ENCODE data around the gene OGFOD2.
A peak's percentile ranks its signal among the peaks of the same experiment; 100 is the strongest.

The OGFOD2 gene

DNA sequence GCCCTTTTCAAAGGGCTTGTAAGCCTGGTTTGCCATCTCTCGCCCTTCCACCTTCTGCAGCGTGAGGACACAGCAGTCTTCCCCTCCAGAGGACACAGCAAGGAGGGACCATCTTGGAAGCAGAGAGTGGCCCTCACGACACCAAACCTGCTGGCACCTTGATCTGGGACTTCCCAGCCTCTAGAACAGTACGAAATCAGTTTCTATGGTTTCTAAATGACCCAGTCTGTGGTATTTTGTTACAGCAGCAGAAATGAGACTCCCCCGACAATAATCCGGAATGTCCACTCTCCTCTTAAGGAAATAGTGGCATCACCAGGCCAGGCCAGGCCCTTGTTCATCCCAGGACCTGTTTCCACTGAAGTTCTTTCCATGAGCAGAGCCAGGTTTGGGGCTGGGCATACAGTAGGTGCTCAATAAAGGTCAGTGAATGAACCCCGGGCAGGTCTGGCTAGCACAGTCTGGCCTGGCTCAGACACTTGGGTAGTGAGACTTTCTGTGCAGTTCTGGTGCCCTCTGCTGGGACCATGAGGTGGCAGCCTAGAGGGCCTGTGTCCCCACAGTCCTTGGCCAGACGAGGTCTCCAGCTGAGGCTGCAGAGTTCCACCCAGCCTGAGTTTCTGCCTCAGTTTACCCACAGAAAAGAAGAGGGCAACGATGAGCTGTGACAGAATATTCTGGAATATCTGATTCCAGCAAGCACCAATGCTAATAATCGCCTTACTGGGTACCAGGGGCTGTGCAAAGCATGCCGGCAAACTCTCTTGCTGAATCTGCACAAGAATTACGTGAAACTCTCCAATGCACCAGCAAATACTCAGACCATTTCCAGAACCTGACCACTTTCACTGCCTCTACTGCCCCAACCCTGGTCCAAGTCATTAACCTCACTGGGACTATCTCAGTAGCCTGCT is 22.8 kb upstream of the OGFOD2 start:
- peak; percentile 63 for DNase-seq

DNA sequence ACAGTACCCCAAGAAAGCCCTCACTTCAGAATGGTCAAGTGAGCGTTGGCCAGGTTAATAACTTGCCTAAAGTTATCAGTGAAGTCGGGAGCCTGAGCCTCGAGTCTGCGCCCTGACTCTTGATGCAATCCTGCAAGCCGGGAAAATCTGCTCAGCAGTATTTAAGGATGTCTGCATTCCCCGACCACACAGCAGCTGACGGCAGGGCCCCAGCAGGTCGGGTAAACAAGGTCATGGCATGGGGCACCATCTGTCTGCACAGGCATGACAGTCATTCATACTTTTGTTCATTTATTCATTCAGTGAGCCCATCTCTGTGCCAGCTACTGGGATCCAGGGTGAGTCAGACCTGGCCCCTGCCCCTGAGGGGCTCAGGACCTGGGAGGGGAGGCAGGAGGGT is 19.9 kb upstream of the OGFOD2 start:
- no peak for DNase-seq

DNA sequence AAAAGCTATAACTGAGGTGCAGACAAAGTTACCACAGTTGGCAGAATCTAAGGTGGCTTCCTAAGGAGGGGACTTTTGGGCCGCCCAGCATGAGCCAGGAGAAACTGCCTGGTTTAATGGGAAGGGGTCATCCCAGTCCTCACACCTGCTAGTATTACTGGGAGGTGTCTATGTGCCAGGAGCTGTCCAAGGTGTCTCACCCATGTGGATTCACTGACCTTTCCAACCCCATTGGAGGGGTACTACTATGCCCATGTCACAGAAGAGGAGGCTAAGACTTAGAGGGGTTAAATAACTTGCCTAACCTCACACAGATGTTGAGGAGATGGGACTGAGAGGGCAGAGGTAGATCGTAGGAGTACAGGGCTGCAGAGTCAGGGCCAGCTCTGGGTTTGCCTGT is 19.0 kb upstream of the OGFOD2 start:
- DNase-seq: no peak

DNA sequence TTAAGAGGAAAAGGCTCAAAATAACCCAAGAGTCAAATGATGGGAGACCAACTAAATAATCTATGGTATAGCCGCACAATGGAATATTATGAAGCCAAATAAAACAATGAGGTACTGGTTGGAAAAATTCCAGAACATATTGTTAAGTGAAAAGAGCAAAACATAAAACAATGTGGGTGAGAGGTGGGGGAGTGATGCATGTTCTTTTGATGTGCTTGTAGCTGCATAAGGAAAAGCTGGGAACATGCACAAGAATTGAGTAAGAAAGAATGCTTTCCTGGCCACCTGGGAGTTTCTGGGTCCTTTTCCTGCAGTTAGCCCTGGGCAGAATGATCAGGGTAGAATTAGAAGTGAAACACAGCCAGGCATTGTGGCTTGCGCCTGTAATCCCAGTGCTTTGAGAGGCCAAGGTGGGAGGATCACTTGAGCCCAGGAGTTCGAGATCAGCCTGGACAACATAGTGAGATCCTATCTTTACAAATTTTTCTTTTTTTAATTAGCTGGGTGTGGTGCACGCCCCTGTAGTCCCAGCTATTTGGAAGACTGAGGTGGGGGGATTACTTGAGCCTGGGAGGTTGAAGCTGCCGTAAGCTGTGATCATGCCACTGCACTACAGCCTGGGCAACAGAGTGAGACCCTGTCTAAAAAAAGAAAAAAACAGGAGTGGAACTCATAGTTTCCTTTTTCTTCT is 16.7 kb upstream of the OGFOD2 start:
- no peak for DNase-seq

DNA sequence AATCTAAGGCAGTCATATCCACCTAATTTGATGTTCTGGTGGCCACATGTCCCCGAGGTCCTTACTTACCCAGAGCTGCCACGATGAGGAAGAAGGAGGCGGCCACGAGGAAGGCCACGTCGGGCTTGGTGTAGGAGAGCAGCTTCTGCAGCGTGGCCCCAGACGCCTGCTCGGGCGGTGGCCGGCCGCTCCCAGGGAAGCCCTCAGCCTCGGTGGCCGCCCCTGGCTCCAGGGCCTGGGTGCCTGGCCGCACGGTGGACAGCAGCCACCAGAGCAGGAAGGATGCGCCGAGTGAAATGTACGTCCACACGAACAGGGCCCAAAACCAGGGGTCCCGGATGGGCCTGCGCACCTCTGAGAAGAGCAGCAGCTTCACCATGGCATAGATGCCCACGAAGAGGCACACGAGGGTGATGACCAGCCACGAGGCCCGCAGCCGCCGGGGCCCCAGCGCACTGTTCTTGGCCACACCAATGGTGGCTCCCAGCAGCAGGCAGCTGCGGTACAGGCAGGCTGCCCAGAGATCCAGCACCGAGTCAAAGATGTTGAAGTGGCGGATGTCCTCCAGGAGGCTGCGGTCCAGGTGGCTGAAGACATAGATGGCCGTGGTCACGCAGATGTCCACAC is 15.4 kb upstream of the OGFOD2 start:
- DNase-seq: no peak

DNA sequence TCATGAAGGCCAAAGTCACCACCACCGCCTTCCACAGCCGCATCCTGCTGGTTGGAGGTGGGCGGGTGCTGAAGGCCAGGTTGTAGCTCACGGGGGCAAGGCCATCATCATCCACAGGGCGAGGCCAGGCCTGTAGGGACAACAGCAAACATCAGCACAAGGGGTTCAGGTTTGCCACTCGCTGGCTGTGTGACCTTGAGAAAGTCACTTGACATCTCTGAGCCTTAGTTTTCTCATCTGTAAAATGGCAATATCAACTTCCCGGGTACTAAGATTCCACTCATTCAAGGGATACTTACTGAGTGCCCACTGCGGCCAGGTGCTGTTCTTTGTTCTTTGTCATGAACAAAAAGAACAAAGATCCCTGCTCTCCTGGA is 14.9 kb upstream of the OGFOD2 start:
- DNase-seq: no peak

DNA sequence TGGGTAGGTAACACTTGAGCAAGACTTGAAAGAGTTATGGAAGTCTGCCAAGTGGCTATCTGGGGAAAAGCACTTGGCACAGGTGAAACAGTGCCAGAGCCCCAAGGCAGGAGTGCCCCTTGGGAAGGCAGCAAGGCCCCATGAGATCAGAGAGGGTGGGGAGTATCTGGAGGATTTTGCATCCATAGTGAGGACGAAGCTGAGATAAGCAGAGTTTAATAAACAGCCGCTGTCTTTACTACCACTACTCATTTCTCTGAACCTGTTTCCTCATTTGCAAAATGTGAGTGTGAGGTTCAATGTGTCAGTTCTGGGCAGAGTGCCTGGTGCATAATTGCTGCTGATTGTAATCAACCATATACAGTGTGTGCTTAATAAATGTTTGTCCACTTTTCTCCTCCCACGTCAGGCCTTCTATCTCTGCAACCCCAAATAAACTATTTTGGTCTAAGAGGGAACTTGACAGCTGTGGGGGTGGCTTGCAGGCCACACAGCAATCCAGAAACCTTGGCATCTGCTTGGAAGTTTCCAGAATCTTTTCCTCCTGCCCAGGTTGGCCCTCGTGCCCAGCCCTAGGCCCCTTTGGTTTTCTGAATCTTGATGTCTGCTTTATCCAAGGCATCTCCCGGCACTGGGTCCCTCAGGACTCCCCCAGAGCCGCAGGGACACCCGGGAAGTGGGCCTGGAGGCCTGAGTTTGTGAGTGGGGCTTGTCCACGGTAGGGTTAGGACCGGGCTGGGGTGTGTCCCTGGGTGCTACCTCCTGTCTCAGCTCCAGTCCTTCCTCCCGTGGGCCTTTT is 13.3 kb upstream of the OGFOD2 start:
- DNase-seq: no peak

DNA sequence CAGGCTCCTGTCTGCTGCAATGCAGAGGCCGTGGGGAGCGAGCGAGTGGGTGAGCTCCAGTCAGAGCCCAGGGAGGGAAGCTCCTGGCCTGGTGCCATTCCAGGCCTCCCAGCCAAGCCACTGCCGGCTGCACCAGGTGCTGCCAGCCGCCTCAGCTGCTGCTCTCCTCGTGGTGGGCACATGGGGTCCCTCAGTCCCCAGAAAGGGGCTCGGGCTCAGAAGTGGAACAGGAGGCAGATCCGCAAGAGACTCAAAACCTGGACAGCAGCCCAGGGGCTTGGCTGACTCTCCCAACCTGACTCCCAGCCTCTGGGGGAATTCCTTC is 11.1 kb upstream of the OGFOD2 start:
- no peak for DNase-seq

DNA sequence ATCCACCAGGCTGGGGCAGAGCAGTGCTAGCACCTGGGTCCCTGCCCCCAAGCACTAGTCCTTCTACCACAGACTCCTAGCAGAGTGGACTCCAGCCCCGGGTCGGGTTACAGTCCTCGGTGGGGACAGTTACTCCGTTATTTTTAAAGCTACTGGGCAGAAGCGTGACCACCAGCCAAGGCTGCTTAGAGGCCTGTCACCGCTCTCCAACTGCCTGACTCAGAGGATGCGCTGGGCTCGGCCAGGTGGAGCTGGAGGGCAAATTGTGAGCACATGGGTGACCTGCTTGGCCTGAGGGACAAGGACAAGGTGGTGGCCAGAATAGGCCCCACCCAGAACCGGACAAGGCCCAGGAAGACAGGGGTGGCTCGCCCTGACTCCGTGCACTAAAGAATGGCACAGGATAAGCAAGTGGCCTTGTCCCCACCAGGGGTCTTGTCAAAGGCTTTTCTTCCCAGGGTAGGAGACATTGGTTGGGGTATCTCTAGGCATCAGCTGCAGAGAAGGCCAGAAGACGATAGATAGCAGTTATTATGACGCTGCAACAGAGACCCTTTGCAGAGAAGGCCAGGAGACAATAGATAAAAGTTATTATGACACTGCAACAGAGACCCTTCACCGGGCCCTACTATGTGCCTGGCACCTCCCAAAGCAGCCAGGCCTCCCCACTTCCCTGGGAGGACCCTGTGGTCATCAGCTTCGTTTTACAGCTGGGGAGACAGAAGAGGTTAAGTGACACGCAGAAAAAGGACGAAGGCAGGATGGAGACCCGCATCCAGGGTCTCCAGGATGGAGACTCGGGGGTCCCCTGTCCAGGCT is 10.4 kb upstream of the OGFOD2 start:
- DNase-seq: no peak

DNA sequence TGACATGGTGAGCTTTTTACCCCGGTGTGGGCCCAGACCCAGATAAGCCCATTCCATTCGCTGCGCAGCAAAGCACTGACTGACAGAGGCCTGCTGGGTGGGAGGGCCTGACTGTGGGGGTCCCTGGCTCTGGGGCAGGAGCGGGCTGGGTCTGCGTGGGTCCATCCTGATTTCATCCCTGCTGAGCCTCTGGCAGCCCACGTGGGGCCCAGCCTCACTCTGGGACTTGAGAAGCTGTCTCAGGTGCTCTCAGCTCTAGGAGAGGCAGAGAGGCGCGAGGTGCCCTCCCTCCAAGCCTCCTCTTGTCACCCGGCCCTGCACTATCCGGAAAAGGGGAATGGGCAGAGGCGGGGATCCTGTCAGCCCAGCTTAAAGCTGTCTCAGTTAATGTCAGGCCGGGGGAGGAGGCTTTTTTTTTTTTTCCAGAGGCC is 9.7 kb upstream of the OGFOD2 start:
- DNase-seq: no peak

DNA sequence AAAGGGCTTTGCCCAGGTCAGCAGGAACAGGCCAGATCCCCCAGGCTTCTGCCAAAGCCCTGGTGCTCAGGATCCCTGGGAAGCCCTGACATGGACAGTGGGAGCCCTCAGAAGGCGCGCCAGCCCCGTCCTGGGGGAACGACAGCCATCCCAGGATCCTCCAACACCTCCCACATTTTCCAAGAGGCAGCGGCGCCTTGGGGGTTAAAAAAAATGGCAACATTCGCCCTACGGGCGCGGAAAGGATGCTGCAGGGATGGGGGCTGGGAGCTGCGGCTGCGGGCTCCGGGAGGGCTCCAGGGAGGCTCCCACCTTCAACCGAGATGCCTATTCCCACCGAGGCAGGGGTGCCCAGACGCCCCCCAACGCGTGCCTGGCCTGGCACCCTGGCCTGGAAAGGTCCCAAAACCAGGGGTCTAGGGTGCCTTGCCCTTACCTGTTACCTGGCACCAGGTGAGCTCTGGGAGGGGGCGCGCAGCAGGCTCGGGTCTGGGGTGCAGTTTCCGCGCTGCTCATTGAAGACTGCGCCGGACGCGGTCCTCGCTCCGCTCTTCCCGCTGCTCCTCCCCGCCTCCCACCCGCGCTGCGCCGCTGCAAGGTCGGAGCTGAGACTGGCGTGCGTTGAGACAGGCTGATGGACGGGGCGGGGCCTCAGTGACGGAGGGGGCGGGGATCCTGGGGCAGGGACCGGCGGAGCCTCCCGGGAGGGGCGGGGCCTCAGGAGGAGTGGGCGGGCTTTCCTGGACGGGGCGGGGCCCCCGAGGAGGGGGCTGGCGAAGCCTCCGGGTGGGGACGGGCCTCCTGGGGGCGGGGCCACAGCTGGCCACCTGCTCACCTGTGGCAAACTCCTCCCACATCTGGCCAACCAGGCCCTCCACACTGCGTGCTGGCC is 8.9 kb upstream of the OGFOD2 start, which contains the start of gene ABCB9:
ABCB9 (minus strand) TSS at position 613 of the 892 bp plus-strand sequence. CDS start 6,228 bp downstream, outside the sequence.
- peak; percentile 85 for DNase-seq

DNA sequence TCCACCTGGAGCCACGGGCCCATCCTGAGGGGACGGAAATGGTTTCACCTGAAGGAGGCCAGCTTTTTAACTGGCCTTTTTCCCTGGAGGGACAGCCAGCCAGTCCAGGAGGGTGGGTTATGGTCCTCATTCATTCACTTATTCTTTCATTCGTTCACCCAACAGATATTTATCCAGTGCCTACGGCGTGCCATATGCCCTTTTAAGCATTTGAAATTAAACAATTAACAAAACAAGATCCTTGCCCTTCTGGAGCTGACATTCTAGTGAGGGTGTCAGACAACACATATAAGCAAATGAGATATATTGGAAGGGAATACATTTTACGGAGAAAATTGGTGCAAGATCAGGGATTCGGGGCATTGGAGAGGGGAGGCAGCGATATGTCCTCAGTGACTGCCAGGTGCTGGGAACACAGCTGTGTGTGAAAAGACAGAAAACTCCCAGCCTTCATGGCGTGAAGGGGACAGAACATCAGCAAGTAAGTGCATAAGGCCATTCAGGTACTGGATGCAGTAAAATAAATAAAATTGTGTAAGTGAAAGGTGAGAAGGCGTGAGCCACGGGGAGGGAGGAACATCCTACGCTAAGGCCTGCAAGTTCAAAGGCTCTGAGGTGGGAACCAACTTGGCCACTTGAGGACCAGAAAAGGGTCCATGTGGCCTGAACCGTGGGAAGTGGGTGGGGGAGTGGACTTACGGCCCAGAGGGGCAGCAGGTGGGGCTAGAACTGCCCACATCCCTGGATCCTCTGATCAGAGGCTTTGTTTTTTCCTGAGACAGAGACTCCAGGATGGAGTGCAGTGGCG is 8.1 kb upstream of the OGFOD2 start:
- no peak for DNase-seq

DNA sequence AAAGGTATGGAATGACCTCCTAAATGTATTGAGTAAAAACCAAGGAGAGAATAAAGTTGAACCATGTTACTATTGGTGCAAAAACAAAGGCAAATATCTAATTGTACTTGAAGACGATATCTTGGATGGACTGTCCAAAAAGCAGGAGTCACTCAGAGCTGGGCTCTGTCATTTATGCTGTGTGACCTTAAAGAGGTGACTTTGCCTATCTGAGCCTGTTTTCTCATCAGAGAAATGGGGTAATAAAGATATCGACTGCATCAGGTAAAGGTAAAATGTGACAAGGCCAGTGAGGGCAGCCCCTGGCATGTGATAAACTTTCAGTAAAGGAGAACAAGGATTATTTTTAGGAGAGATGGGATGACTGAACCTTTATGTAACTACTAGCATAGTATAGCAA is 6.9 kb upstream of the OGFOD2 start:
- no peak for DNase-seq

DNA sequence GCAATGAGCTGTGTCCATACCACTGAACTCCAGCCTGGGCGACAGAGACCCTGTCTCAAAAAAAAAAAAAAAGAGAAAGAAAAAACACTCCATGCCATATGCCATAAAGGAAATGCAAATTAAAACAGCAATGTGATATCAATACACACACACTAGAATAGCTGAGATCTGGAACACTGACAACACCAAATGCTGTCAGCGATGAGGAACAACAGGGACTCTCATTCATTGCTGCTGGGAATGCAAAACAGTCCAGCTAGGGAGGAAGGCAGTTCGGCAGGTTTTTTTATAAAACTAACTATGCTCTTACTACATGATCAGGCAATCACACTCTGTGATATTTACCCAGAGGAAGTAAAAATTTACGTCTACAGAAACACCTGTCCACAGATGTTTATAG is 5.4 kb upstream of the OGFOD2 start:
- DNase-seq: no peak

DNA sequence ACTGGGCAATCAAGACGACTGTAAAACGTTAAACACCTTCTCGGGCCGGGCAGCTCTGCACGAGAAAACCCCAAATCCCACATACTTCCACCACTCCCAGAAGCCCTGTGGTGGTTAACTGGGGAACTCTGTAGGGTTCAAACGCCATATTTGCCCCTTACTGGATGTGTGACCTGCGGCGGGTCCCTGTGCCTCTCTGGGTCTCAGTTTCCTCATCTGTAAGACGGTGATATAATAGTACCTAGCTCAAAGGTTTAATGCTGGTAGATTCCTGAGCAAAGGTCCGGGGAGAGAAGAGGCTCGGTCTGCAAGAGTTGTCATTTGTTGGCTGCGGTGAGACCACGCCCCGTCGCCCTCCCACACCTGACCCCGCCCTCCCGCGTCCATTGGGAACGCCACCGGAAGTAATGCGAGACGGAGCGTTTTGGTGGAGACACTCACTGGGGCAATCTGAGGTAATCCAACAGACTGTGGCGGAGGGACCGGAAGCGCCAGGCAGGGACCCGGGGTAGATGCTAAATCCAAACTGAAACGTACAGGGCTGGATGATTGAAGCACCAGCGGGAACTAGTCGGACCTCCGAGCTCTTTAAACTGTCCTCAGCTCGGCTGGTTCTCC is 661 bp upstream of the OGFOD2 start:
- DNase-seq: peak; percentile 98

DNA sequence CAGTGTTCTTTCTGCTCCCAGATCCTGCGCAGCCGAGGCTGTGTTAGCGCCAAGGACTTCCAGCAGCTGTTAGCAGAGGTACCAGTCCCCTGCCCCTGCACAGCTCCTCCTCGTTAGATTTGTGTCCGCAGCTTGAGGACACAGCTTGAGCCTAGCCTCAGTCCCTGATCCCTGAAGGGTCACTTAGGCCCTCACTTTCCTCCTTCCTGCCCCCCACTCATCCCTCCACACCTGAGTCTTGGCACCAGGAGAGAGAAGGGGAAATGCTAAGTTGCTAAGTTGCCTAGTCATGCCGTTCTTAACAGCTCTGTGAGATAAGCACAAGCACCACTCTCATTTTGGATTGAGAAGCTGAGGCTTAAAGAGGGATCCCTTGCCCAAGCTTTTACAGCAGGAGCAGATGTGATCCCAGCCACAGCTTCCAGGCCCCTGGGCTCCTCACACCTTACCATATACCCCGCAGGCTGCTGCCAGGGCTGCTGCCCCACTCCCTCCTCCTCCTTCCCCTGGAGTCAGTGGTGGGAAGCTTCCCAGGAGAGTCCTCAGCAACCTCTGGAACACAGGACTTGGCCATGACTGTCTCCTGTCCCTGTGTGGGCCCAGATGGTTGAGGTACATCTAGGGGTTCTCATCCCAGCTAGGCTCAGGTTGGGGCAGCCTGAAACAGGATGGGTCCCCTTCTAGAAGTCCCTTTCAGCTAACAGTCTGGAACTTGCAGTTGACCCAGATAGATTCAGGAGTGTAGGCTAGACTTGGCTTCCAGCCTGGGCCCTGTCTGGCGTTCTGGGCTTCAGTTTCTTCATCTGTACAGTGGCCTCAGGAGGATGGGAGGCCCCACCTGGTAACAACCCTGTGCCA is 975 bp downstream of the OGFOD2 start:
- no peak for DNase-seq

DNA sequence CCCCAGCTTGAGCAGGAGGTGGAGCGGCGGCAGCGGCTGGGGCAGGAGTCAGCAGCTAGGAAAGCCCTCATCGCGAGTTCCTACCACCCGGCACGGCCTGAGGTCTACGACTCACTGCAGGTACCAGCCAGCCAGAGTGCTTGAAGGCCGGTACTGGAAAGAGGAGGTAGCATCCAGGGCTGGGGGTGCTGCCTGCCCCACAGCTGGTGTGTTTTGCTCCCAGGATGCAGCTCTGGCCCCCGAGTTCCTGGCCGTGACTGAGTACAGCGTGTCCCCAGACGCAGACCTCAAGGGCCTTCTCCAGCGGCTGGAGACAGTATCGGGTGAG is 1.6 kb downstream of the OGFOD2 start:
- DNase-seq: no peak

DNA sequence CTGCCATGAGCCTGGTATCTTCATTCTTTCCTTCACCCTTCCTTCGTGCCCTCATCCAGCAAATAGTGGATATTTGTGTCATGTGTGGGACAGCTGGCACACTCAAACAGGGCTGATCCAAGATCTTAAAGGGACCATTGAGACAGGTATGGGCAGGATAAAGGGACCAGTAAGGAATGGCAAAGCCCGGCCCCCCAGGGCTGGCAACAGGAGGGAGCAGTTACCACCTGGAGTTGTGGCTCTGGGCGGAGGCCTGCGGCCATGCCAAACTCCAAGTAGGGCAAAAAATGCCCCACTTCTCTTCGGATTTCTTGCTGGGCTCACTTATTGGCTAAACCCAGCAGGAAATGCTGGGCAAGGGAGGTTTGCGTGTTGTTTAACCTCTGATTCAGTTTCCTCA is 2.1 kb downstream of the OGFOD2 start:
- DNase-seq: no peak

Data from central memory CD4-positive, alpha-beta T cell (primary cell).